ENCODE data around the gene CDK11A.
"Not testable (repeated sequence)": the region's sequence is repeated elsewhere in the genome, so short reads cannot be mapped to it uniquely, and the experiment has no call there.

The CDK11A gene

GRCh38 chr1:1726088-1726487 is 1.9 kb upstream of the CDK11A start:
- DNase-seq (ENCODE audit: low read depth) = not testable (repeated sequence)

GRCh38 chr1:1721201-1721600 is 3.0 kb downstream of the CDK11A start:
- no peak for DNase-seq (ENCODE audit: low read depth)

- DNase-seq (ENCODE audit: low read depth) = not testable (repeated sequence)
Observed at GRCh38 chr1:1715109-1715883, 8.9 kb downstream of the CDK11A start.

- not testable (repeated sequence) for DNase-seq (ENCODE audit: low read depth)
Observed at GRCh38 chr1:1707897-1708296, 16.3 kb downstream of the CDK11A start.

GRCh38 chr1:1707241-1707640 is 16.9 kb downstream of the CDK11A start:
- not testable (repeated sequence) for DNase-seq (ENCODE audit: low read depth)

GRCh38 chr1:1705623-1706022 is 18.5 kb downstream of the CDK11A start:
- not testable (repeated sequence) for DNase-seq (ENCODE audit: low read depth)

GRCh38 chr1:1704284-1704957 is 19.7 kb downstream of the CDK11A start:
- DNase-seq (ENCODE audit: low read depth) = not testable (repeated sequence)

- no peak for DNase-seq (ENCODE audit: low read depth)
Observed at GRCh38 chr1:1703796-1704195, 20.4 kb downstream of the CDK11A start.

GRCh38 chr1:1702506-1702905 is 21.7 kb downstream of the CDK11A start:
- not testable (repeated sequence) for DNase-seq (ENCODE audit: low read depth)

GRCh38 chr1:1700557-1700956 is 23.6 kb downstream of the CDK11A start:
- DNase-seq (ENCODE audit: low read depth) = not testable (repeated sequence)

- DNase-seq (ENCODE audit: low read depth) = not testable (repeated sequence)
Observed at GRCh38 chr1:1700067-1700466, 24.1 kb downstream of the CDK11A start.

- not testable (repeated sequence) for DNase-seq (ENCODE audit: low read depth)
Observed at GRCh38 chr1:1699061-1699460, 25.1 kb downstream of the CDK11A start.

- DNase-seq (ENCODE audit: low read depth) = not testable (repeated sequence)
Observed at GRCh38 chr1:1697358-1698183, 26.6 kb downstream of the CDK11A start.

GRCh38 chr1:1696431-1697357 is 27.5 kb downstream of the CDK11A start:
- not testable (repeated sequence) for DNase-seq (ENCODE audit: low read depth)

GRCh38 chr1:1692714-1693647 is 31.2 kb downstream of the CDK11A start, which contains the start of gene SLC35E2B:
Gene SLC35E2B, minus strand, starts transcription at chr1:1692795. Its CDS starts 16,096 bp downstream, at chr1:1676699.
- peak; percentile 94 for DNase-seq (ENCODE audit: low read depth)

GRCh38 chr1:1692324-1692713 is 31.8 kb downstream of the CDK11A start:
- peak; percentile 69 for DNase-seq (ENCODE audit: low read depth)

- DNase-seq (ENCODE audit: low read depth) = not testable (repeated sequence)
Observed at GRCh38 chr1:1691443-1691842, 32.7 kb downstream of the CDK11A start.

- not testable (repeated sequence) for DNase-seq (ENCODE audit: low read depth)
Observed at GRCh38 chr1:1689526-1689925, 34.6 kb downstream of the CDK11A start.

- no peak for DNase-seq (ENCODE audit: low read depth)
Observed at GRCh38 chr1:1687846-1688245, 36.3 kb downstream of the CDK11A start.

Measured in fibroblast of gingiva (primary cell).